Brain microvascular endothelial cell (primary cell): ENCODE data around the gene KRT78.

Experiments used
- DNase-seq: peaks from one replicate; pipeline ENCODE4 v3.0.0-alpha.2; 2020
- H3K27ac ChIP-seq: fragments of 250-450 bp; sonication (Bioruptor Pico); 2 replicates; pipeline ENCODE4 v1.5.1; 2020; ENCODE audit warnings: mild to moderate bottlenecking, moderate library complexity
- H3K27me3 ChIP-seq: fragments of 250-450 bp; sonication (Bioruptor Pico); replicated peaks from 2 replicates; pipeline ENCODE4 v1.5.1; 2020; ENCODE audit warnings: mild to moderate bottlenecking
- H3K36me3 ChIP-seq: fragments of 250-450 bp; sonication (Bioruptor Pico); replicated peaks from 2 replicates; pipeline ENCODE4 v1.5.1; 2020; ENCODE audit warnings: mild to moderate bottlenecking
- H3K4me3 ChIP-seq: 2 replicates; pipeline ENCODE4 v1.5.1; 2011; ENCODE audit warnings: low read depth, mild to moderate bottlenecking, control low read depth, low read length, moderate library complexity
- CTCF ChIP-seq: IDR thresholded peaks from 2 replicates; pipeline ENCODE4 v1.5.1; 2011; ENCODE audit warnings: low read depth, mild to moderate bottlenecking, moderate library complexity, low read length, control low read depth, inconsistent platforms; ENCODE audit errors: missing control alignments
- in situ Hi-C: cut with HindIII; loops from 2 replicates; pipeline ENCODE4 v1.10.0; 2017; ENCODE audit warnings: low sequenced_read_pairs, low pct_ligation_motif_present

Gene KRT78

DNA sequence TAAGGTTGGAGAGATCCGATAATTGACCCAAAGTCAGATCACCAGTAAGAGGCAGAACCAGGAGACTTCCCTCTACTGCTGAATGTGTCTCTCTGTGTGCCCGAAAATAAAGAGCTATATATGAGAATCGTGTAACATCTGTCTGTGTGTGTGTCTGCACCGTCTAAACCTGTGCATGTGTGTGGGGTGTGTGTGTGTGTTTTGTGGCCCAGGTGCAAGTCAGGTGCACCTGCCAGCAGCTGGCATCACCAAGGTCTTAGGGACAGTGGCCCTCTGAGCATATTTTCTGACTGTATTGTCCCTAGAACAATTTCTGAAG lies 24.7 kb upstream of the KRT78 start:
- Histone ChIP-seq H3K4me3 (peak overlapping the region; percentile 47), H3K27ac (peak overlapping the region; percentile 96), H3K27me3 (no peaks in the 10 kb centered on the region), H3K36me3 (no peaks in the 10 kb centered on the region)
- TF ChIP-seq CTCF: no peak
- in situ Hi-C loops: loop anchor here (25.0 kb wide), 2 partner anchors 236 to 486 kb away; partner anchors contain the start of gene KRT84
- DNase-seq: no peak

- Histone ChIP-seq H3K27me3 (no peaks in the 10 kb centered on the region), H3K4me3 (no peak overlapping the region), H3K36me3 (no peaks in the 10 kb centered on the region), H3K27ac (peak overlapping the region; percentile 96)
- DNase-seq: no peak
- in situ Hi-C loops: loop anchor here (25.0 kb wide), 2 partner anchors 236 to 486 kb away; partner anchors contain the start of gene KRT84
- TF ChIP-seq CTCF: no peak
Measured at GRCh38 chr12:52872644-52873389, 24.0 kb upstream of the KRT78 start.

DNA sequence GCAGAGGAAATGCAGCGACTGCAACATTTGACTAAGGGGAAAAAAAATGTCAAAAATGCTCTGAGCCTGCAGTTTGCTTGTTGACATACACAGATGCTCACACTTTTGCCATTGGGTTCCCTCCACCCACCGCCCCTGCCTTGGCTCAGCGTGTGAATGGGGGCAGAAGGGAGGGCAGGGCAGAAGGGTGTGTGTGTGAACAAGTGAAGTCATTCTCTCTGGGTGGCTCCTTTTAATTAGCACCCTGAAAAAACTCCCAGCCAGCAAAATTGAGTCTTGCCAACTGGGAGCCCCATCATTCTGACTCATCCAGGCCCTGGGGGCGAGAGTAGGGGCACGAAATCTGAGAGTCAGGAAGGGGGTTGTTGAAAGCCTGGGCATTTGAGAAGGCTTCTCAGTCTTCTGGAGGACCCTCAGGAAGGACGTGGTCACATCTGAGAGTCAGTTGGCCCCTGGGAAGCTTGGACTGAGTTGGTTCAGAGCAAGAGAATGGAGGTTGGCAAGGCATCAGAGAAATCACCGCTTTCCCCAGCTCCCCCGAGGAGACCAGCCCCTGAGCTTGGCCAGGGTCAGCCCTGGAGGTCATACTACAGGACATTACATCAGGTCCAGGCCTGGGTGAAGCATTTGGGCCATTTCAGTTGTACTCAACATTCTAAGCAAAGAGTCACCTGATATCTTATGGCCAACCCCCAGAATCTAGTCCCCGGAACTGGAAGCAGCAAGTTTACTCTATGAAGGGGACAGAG lies 22.7 kb upstream of the KRT78 start:
- Histone ChIP-seq H3K36me3 (no peaks in the 10 kb centered on the region), H3K27ac (peak overlapping the region; percentile 46), H3K27me3 (no peaks in the 10 kb centered on the region), H3K4me3 (no peak overlapping the region)
- DNase-seq: peak; percentile 58
- no peak for TF ChIP-seq CTCF
- in situ Hi-C loops: loop anchor here (25.0 kb wide), 2 partner anchors 234 to 484 kb away; partner anchors contain the start of gene KRT84

- DNase-seq: peak; percentile 34
- Histone ChIP-seq H3K27me3 (no peaks in the 10 kb centered on the region), H3K36me3 (no peaks in the 10 kb centered on the region), H3K4me3 (no peak overlapping the region), H3K27ac (peak overlapping the region; percentile 46)
- in situ Hi-C loops: loop anchor here (25.0 kb wide), 2 partner anchors 233 to 483 kb away; partner anchors contain the start of gene KRT84
- peak; percentile 89 for TF ChIP-seq CTCF
Measured at GRCh38 chr12:52870361-52871290, 21.8 kb upstream of the KRT78 start.

DNA sequence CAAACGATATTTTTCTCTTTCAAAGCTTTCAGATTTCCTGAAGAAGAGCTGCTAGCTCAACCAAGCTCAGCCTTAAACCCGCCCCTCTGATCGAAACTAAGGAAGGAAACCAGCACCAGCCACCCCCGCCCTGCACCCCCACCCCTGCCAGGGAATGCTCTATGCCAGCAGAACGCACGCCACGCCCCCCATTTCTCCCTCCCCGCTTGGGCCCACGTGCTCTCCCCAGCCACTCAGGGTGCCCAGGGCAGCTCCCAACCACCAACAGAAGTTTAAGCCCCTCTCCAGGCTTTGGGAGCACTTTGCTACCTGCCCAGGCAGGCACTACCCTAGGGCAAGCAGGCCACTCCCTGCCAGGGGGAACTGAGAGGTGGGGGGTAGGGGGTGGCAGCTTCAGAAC lies 18.8 kb upstream of the KRT78 start:
- in situ Hi-C loops: loop anchor here (25.0 kb wide), 2 partner anchors 230 to 480 kb away; partner anchors contain the start of gene KRT84
- no peak for DNase-seq
- Histone ChIP-seq H3K36me3 (no peaks in the 10 kb centered on the region), H3K27ac (no peak overlapping the region), H3K4me3 (no peak overlapping the region), H3K27me3 (no peaks in the 10 kb centered on the region)
- no peak for TF ChIP-seq CTCF
